ENCODE results near the gene RPS17.
"Not testable (repeated sequence)": the region's sequence is repeated elsewhere in the genome, so short reads cannot be mapped to it uniquely, and the experiment has no call there.

RPS17 gene

DNA sequence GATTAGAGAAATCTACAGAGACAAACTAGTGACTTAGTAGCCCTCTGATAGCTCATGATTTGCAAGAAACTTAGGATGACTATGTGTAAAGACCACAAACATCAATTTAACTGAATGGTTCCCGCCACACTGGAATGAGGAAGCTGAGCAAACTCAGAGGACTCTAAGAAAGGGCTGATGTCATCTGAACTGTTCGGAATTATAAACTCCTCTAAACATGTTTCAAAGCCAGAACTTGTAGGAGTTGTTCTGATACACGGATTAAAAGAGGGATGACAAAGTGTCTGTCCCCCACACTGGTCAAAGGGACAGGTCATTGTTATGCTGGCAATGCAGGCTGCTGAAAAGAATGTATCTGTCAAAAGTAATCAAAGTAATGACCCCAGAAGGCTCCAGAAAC, 34.4 kb downstream of the RPS17 start:
- DNase-seq = not testable (repeated sequence)

DNA sequence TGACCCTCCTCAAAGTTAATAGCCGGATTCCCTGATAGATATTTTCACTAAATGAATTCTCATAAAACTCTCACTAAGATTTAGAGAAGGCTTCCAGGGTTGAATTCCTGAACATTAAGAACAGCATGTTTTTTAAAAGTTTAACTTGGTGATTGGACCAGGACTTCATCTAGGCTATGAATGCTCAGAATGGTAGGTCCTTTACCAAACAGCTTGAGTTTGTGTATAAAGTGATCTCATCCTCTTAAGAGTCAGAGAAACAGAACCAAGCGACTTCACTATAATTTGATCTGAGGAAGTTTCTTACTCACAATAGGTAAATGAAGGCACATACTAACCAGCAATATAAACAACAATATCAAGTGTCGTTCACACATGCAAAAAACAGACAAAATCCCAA, 36.2 kb downstream of the RPS17 start:
- DNase-seq = not testable (repeated sequence)

GRCh38 chr15:82502700-82503339, 37.4 kb downstream of the RPS17 start:
- not testable (repeated sequence) for DNase-seq

DNA sequence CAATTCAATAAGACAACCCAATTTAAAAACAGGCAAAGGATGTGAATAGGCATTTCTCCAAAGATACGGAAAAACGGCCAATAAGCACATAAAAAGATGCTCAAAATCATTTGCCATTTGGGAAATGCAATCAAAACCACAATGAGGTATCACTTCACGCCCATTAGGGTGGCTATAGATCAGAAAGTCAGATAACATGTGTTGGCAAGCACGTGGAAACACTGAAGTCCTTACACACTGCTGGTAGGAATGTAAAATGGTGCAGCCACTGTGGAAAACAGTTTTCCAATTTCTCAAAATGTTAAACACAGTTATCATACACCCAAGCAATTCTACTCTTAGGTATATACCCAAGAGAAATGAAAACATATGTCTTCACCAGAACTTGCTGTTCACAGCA, 39.5 kb downstream of the RPS17 start:
- DNase-seq = not testable (repeated sequence)

DNA sequence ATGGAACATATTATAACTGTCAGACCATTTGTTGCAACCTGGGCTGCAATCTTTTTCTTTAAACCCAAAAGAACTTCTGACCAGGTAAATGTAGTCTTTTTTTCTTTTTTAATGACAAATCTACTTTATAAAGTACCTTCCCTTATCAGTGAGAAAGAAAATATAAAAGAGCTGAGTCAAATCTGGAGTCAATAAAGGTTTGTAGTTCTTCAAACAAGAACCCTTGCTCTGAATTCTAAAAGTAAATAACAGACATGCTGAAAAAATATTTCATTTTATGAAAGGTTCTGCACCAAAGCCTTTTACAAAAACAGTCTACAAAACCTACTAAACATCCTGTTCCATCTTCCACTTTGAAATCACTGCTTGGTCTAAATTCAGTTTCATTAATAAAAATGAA, 42.3 kb downstream of the RPS17 start:
- DNase-seq = not testable (repeated sequence)

DNA sequence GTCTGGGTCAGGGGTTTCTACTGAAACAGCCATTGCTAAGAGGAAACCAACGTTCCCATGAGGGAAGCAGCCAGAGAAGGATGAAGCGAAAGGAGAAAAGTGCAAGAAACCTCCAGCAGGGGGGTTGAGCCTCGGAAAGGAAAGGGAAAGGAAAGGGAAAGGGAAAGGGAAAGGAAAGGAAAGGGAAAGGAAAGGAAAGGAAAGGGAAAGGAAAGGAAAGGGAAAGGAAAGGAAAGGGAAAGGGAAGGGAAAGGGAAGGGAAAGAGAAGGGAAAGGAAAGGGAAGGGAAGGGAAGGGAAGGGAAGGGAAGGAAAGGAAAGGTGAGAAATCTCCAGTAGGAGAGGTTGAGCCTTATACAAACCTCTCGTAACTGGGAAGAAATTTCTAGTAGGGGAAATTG, 52.0 kb downstream of the RPS17 start:
- DNase-seq = not testable (repeated sequence)

DNA sequence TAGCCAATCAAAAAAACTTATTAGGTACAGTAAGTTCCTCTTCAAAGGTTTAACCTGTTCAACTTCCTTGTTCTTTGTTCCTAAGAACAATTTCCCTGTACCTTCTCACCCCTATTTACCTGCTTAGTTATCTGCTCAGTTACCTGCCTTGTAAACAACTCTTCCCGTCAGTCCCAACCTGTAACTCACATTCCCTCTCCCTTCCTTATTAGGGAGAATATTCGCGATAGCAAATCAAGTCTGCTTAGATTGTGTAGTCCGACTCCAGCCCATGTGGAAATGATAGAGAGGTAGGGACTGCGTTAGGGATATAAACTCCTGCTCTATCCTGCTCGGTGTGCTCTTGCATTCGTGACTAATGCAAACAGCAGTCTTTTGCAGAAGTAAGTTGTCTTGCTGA, 53.2 kb downstream of the RPS17 start:
- not testable (repeated sequence) for DNase-seq
